ENCODE measurements around the gene CSTF3.

Gene CSTF3

DNA sequence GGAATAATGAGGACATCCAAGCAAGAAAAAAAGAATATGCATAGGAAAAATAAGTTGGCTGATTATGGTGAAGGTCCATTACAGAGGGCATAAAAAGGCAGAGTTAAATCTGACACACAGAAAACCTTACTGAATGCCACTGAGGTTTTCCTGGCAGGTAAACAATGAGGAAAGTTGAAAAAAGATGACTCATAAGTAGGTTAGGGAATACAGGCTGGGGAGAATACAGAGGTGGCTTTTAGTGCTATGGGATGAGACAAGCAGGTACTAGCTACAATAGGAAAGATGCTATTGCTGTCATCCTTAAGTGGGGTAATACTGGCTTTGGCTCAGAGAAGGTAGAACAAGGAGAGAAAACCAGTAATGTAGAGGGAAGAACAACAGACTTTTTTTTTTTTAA, 44.7 kb downstream of the CSTF3 start:
- Histone ChIP-seq H3K4me1 (no peaks in the 10 kb centered on the region), H3K4me3 (ENCODE audit: low read depth, low read length) (no peak overlapping the region), H3K27me3 (no peaks in the 10 kb centered on the region), H3K9me3 (no peaks in the 10 kb centered on the region), H3K36me3 (no peaks in the 10 kb centered on the region)
- DNase-seq = no peak
- TF ChIP-seq, protein P1, sequence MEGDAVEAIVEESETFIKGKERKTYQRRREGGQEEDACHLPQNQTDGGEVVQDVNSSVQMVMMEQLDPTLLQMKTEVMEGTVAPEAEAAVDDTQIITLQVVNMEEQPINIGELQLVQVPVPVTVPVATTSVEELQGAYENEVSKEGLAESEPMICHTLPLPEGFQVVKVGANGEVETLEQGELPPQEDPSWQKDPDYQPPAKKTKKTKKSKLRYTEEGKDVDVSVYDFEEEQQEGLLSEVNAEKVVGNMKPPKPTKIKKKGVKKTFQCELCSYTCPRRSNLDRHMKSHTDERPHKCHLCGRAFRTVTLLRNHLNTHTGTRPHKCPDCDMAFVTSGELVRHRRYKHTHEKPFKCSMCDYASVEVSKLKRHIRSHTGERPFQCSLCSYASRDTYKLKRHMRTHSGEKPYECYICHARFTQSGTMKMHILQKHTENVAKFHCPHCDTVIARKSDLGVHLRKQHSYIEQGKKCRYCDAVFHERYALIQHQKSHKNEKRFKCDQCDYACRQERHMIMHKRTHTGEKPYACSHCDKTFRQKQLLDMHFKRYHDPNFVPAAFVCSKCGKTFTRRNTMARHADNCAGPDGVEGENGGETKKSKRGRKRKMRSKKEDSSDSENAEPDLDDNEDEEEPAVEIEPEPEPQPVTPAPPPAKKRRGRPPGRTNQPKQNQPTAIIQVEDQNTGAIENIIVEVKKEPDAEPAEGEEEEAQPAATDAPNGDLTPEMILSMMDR (IDR thresholded peaks at IDR 0.05; ENCODE audit: low read depth, low read length) = no peak

DNA sequence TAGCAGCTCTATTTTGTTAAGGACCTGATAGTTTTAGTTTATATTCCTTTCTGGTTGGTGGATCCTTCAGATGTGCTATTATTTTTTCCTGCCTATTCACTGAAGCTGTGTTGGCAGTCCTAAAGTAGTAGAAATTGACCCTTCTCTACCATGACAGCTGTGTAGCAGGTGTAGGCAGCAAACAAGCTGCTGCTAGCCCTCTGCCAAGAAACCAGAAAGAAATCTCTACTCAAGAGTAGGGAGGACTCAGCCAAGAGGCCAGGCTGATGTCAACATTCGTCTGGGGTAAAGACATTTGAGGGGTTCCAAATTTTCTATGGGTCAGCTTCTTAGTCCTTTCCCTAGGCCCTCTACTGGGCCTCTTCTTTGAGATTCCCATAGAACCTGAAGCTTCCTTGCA, 51.2 kb downstream of the CSTF3 start:
- no peaks in the 10 kb centered on the region for H3K4me1 ChIP-seq
- peaks cover under 1% of the 10 kb centered on the region; the same call in 1 of the 2 replicates for H3K36me3 ChIP-seq
- no peaks in the 10 kb centered on the region for H3K27me3 ChIP-seq
- TF ChIP-seq, protein P1 (IDR thresholded peaks at IDR 0.05; ENCODE audit: low read depth, low read length) = no peak
- DNase-seq = no peak
- H3K9me3 ChIP-seq = no peaks in the 10 kb centered on the region
- no peak overlapping the region for H3K4me3 ChIP-seq (ENCODE audit: low read depth, low read length)

DNA sequence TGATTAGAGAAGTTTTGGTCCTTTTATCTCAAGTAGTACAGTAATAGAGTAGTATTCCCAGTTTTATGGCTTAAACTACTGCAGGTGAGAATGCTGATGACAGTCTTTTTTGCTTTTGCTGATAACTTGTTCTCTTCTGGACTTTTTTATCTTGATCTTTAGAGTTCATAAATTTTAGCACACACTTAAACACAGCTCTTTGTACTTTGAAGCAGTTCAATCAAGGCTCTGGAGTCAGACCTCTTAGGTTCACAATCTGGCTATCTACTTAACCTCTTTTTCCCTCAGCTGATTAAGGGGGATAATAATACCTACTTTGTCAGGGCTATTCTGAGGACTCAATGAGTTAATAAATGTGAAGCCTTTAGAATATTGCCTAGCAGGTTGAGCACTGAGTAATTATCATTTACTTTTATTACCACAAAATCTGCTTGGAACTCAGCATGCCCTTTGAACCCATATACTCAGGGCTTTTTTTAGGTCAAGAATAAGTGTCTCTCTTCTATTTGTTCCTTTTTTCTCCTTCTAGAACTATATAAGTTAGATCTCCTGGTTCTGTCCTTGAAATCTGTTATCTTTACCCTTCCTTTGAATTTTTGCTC, 51.9 kb downstream of the CSTF3 start:
- DNase-seq = no peak
- Histone ChIP-seq H3K4me1 (no peaks in the 10 kb centered on the region), H3K27me3 (no peaks in the 10 kb centered on the region), H3K9me3 (no peaks in the 10 kb centered on the region), H3K4me3 (ENCODE audit: low read depth, low read length) (no peak overlapping the region), H3K36me3 (peaks cover 3% of the 10 kb centered on the region; the same call in 1 of the 2 replicates)
- TF ChIP-seq, protein P1 (IDR thresholded peaks at IDR 0.05; ENCODE audit: low read depth, low read length) = no peak

DNA sequence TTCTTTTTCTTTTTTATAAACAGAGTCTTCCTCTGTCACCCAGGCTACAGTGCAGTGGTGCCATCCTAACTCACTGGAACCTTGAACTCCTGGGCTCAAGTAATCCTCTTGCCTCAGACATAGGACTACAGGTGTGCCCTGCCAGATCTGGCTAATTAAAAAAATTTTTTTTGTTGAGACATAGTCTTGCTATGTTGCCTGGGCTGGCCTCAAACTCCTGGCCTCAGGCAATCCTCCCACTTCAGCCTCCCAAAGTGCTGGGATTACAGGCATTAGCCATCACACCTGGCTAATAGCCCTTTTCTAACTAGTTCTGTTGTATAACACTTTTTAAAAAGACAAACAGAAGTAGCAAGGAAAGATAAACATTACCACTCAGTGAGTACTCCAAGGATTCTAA, 57.4 kb downstream of the CSTF3 start:
- H3K4me3 ChIP-seq (ENCODE audit: low read depth, low read length) = no peak overlapping the region
- TF ChIP-seq, protein P1 (IDR thresholded peaks at IDR 0.05; ENCODE audit: low read depth, low read length) = no peak
- H3K4me1 ChIP-seq = no peaks in the 10 kb centered on the region
- no peak for DNase-seq
- H3K9me3 ChIP-seq = no peaks in the 10 kb centered on the region
- H3K36me3 ChIP-seq = peaks cover 3% of the 10 kb centered on the region; the same call in 1 of the 2 replicates
- H3K27me3 ChIP-seq = no peaks in the 10 kb centered on the region

DNA sequence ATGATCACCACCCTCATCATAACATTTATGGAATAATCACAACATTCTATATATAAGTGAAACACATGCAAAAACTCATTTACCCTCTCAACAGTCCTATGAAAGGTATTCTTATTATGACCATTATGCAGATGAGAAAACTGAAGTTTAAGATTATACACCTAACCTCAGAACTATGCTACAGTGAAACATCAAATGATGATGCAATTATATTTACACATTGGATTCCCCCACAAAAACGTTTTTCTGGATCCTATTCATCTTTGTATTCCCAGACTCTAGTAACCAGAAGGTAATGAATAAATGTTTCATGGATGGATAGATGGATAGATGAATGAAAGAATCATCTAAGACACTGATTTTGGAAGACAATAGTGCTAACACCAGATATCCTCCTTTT, 67.1 kb downstream of the CSTF3 start:
- Histone ChIP-seq H3K4me3 (ENCODE audit: low read depth, low read length) (no peak overlapping the region), H3K36me3 (peaks cover 12% of the 10 kb centered on the region), H3K4me1 (no peaks in the 10 kb centered on the region), H3K9me3 (no peaks in the 10 kb centered on the region), H3K27me3 (no peaks in the 10 kb centered on the region)
- TF ChIP-seq, protein P1 (IDR thresholded peaks at IDR 0.05; ENCODE audit: low read depth, low read length) = no peak
- no peak for DNase-seq

DNA sequence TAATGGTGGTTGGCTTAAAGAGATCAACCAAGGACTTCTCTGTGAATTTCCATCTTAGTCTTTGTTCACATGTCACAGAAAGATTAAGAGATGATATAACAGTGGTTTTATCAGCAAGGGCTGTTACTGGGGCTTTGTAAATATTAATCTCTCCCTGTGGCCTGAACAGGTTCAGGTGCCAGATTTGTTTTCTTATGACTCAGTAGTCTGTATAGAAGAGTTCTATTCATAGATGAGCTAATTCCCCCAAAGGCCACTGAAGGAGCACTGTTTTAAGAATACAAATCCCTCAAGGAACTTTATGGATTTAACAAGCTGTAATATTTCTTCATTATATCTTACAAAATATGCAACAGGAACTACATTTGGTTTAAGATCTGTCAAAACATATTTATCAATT, 71.5 kb downstream of the CSTF3 start:
- H3K36me3 ChIP-seq = peaks cover 4% of the 10 kb centered on the region; the same call in 1 of the 2 replicates
- no peaks in the 10 kb centered on the region for H3K9me3 ChIP-seq
- H3K4me1 ChIP-seq = no peaks in the 10 kb centered on the region
- TF ChIP-seq, protein P1 (IDR thresholded peaks at IDR 0.05; ENCODE audit: low read depth, low read length) = no peak
- no peaks in the 10 kb centered on the region for H3K27me3 ChIP-seq
- H3K4me3 ChIP-seq (ENCODE audit: low read depth, low read length) = no peak overlapping the region
- DNase-seq = no peak

Data from BE2C (cell line).